Activated effector memory CD4-positive, alpha-beta T cell treated with Interleukin-2 at 50 U/mL for 16 hours (primary cell): ENCODE measurements around the gene MAPKBP1.

Experiments
- DNase-seq: peaks from one replicate; pipeline ENCODE4 v3.0.0-alpha.2; 2020

MAPKBP1 gene

DNA sequence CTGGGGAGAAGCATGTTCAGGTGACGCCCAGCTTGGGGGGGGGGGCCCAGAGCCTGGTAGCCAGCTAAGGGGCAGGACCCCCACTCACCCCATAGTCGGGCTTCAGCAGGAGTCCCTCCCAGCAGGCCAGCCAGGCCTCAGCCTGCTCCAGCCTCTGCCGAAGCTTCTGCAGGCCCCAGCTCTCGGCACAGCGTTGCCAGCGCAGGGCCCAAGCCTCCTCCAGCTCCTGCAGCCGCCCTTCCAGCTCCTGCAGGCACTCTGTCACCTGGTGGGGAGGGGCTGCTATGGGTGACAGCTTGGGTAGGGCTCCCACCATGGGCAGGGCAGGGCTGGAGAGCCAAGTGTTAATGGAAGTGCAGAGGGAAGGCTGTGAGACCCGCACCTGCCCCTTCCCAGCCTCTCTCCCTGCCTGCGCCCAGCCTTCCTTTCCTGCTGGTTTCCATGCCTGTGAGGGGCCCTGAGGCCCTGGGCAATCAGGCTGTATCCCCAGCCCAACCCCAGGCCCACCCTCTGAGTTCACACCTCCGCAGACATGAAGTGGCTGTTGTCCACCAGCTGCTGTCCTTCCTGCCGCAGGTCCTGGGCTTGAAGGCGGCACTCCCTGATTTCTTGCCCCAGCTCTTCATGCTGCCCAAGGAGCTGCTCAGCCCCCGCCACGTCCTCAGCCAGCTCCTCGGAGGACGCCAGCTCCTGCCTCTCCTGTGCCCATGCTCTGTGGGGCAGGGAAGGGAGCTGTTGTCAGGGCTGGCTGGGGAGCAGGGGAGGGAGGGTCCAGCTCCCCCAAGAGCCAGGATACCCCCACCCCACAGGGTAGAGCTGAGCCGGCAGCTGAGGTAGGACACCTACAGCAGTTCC lies 78.7 kb downstream of the MAPKBP1 start:
- DNase-seq, result no peak

DNA sequence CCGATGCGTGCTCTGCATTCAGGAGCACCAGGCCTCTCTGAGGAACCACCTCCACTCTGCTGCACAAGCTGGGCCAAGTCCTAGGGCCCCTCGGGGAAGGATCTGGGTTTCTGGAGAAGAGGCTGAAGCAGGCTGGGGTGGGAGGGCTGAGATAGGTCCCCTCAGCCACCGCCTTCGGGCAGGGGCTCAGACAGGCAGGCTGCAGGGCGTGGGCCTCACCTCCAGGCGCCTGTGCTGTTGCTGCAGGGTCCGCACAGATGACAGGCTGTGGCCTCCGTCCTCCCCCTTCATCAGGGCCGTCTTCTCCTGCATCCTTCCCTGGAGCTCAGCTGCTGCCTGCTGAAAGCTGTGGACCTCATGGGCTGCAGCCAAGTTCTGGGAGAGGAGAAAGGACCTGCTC lies 79.5 kb downstream of the MAPKBP1 start:
- no peak for DNase-seq

DNA sequence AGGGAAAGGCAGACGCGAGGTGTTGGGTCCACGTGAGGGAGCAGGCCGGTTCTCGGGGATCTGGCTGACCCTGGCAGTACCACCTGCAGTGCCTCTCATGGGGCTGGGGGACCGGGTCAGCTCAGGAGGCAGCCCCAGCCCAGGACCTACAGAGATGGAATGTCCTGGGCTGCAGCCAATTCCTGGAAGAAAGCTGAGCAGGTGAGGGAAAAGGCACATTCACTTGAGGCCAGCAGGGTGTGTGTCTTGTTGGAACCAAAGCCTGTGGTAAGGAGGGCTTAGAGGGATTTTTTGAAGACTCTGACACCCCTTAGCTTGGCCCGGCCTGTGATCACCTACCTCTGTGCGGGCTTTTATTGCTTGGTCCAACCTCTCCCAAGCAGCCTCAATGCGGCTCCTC lies 80.2 kb downstream of the MAPKBP1 start:
- DNase-seq, result no peak

DNA sequence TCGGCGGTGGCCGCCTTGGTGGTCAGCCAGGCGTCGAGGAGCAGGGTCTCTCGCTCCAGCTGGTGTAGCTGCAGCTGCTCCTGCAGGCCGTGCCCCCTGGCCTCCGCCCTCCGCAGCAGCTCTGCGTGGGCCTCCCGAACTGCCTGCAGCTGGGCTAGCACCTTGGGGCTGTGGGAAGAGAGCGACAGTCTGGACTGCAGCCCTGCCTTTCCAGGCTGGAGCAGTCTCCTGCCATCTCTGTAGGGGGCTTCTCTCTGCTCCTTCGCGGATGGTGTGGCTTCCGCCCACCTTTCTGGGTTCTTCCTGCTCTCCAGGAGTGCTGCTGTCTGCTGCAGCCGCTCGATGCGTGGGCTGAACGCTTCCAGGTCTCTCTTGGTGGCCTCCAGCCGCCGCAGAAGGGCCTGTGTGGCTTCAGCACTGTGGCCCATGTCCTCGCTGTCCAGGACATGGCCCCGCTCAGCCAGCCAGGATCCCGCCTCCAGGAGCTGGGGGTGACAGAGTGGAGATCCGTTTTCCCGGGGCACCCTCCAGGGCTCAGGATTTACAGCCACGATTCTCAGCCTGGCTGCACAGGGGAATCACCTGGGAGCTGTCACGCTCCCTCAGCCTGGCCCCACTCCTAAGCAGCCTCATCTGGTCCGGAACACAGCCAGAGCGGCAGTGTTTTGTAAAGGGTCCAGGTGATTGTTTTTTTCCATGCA lies 81.1 kb downstream of the MAPKBP1 start:
- DNase-seq, result no peak

DNA sequence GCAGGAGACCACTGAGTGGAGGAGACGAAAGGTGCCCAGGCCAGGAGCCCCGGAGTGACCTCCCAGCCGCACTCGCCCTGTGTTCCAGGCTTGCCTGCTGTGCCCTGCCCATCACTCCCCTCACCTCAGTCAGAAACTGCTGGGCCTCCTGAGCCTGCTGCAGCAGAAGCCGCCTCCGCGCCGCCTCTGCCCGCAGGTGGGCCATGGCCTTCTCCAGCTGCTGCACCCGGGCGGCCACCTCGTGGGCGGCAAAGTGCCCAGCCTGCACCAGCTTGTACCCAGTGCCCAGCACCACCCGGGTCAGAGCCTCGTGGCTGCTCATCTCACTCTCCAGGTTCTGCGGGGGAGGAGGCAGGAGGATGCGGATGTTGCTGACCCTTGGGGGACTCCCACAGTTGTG lies 82.0 kb downstream of the MAPKBP1 start:
- no peak for DNase-seq

DNA sequence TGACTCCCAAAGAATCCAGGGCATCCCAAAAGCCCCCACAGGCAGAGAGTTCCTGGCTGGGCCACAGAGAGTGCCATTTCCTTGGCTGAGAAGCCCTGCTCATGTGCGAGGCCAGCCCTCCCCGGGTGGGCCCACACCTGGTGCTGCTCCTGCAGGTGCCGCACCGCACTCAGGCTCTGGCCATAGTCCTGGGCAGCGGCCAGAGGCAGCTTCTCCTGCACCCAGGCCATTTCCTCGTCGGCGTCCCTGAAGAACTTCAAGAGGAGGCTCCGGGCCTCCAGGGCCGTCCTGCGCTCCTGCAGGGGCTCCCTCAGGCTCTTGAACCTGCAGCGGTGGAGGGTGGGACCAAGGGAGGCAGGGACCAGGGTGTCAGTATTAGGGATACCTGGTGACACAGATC lies 82.4 kb downstream of the MAPKBP1 start:
- DNase-seq, result no peak

DNA sequence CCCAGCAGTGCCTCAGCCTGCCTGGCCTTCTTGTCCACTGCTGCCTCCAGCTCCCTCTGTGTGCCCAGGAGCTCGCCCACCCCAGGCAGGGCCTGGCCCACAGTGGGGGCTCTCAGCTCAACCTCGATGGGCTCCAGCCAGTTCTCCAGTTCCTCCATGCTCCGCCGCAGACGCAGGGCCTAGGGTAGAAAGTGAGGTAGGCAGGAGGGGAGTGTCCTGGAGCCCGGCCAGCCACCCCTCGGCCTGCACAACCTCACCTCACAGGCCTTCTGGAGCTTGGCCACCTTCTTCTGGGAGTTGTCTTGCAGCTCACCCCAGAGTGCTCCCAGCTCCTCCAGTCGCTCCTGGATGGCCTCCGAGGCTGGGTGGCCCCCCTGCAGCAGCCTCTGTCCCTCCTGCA lies 83.0 kb downstream of the MAPKBP1 start:
- DNase-seq, result no peak

DNA sequence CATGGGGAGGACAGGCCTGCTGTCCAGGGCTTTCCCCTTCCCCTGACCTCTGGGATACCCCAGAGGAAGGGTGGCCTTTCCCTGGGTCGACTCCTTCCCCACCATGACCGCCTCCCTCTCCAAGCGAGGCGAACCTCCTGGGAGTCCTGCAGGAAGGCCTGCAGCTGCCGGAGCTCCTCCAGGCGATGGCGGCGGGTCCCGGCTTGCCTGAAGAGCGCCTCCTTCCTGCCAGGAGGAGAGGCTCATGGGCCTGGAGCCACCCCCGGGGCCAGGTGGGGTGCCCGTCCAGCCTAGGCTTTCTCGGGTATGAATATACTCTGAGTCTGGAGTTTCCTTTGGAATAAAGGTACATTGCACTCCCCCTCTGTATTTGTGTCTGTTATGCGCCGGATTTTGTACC lies 84.5 kb downstream of the MAPKBP1 start:
- no peak for DNase-seq

DNA sequence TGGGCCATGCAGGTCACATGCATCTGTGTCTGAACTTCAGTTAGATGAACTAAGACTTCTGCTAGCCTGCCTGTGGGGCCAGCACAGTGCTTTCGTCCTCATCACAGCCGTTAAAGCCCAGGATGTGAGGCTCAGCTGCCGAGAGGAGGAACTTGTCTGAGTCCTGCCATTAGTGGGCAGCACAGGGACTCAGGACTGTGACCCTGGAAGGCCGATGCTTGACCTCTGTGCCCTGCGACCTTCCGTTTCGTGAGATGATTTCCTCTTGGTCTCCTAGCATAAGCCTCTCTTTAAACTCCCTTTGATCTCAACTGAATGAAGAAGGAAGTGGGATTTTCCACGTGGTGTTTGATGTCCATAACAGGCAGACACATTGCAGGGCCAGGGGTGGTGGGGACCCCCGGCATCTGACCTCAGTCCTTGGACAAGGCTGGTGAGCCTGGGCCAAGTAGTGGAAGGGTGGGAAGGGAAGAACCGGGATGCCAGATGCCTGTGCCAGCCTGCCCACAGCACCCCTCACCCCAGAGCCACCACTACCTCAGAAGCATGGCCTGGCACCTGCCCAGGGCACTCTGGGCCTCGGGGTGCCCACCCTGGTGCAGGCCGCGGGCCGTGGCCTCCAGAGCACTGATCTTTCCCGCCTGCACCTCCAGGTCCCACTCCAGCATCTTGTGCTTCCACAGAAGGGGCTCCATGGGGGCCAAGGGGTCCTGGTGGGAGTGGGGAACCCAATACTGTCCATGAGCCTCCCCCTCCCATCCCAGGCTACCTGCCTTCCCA lies 86.0 kb downstream of the MAPKBP1 start:
- DNase-seq, result no peak

DNA sequence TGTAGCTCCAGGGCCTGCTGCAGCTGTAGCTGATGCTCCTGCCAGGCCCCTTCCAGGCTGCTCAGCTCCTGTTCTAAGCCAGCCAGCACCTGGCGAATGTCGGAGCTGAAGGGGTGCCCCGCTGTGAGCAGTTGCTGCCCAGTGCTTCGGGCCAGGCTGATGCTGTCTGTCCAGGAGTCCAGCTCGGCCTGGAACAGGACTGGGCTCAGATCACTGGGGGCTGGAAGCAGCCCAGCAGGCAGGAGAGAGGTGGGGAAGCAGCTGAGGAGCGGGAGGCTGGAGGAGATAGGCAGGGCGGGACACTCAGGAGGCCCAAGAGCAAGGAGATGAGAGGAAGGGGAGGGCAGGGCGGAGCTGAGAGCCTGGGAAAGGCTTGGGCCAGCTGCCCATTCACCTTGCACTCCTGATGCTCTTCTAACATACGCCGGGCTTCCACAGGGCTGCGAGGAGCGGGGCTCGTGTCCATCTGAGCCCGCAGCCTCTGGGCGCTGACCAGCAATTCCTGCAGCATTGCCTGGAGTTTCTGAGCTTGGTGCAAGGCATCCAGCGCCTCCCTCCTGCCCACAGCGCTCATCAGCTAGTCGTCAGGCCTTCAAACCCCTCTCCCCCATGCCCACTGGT lies 87.6 kb downstream of the MAPKBP1 start:
- no peak for DNase-seq

DNA sequence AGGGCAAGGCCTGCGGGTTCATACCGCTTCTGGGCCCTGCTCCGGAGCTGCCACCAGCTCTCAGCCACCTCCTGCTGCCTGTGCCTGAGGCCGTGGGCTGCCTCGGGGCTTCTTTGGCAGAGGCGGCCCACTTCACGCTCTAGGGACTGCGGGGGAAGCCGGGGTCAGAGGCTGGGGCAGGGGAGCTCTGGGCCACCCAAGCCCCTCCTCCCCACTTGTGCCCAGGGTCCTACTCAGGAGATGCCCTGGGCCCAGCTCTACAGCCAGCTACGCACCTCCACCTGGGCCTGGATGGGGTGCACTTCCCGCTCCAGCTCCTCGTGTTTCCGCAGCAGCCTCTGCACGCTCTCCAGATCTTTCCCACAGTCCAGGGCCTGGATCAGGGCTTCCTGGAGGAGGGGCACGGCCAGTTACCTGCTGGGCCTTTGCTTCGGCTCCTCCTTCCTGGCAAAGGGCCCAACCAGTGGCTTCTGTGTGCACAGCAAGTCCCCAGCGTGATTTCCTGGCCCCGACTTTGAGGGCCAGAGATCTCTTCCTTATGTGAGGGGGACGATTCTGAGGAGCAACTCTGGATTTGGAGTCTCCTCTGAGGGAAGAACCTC lies 88.3 kb downstream of the MAPKBP1 start:
- no peak for DNase-seq

DNA sequence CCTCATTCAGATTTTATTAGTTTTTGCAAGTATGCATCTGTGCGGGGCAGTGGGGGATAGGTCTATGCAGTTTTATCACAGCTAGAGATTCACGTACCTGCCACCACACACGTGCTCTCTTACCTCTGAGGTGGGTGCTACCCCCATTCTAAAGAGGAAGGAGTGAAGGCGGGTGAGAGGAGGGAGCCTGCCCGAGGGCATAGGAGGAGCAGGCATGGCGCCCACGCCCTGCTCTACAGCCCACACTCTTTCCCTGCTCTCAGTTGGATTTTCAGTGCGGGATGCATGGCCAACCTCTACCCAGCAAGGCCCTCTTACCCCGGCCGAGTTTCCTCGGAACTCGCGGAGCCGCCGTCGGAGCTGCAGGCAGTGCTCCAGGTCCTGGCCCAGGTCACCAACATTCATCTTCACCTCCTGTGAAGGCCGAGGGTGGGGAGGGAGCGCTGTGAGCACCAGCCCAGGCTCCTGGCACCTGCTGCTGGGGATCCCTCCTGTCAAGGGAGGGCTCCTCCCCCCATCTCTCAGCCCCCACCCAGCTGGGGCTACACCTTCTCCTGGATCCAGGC lies 91.3 kb downstream of the MAPKBP1 start:
- no peak for DNase-seq

DNA sequence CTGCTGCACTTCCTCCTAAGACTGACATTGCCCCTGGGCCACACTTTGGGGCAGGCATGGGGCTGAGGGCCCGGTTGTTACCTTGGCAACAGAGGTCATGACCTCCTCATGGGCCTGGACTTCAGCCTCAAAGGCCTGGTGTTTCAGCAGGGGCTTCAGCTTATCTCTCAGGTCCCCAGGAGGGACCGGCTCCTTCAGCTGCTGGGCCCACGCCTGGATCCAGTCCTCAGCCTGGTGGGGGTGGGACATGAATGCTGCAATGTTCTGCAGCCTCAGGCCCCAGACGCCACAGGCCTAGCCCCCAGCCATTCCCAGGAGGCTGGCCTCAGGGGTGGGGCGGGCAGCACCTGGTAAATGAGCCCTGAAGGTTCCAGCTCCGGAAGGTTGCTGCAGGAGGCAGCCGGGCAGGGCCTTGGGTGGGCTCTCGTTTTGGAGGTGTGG lies 92.0 kb downstream of the MAPKBP1 start:
- no peak for DNase-seq

DNA sequence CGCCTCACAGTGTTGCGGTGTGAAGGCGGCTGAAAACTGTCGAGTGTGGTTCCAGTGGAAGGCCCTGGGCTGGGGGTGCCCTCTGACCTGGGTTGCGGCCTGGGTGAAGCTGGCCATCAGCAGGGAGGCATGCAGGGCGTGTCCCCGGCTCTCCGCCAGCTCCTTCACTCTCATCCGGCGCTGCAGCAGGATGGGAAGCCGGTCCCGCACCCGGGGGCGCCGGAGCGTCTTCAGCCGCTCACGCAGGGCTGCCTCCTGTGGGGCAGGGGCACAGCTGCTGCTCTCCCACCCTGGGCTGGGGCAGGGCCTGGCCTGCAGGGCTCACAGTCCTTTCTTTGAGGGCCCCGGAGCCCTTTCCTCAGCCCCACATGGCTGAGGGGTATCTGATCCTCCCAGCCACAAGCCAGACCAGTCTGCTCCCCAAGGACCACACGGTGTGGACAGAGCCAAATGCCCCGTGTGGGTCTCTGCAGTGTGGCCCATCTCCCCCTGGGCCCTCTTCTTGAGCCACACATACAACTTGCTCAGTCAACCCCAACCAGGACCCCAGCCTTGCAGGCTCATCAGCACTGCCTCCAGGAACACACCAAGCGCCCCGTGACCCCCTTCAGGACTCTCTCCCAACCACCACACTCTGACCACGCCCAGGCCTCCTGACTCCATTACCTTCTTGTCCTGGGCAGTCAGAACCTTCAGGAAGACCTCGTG lies 92.7 kb downstream of the MAPKBP1 start:
- DNase-seq, result no peak

DNA sequence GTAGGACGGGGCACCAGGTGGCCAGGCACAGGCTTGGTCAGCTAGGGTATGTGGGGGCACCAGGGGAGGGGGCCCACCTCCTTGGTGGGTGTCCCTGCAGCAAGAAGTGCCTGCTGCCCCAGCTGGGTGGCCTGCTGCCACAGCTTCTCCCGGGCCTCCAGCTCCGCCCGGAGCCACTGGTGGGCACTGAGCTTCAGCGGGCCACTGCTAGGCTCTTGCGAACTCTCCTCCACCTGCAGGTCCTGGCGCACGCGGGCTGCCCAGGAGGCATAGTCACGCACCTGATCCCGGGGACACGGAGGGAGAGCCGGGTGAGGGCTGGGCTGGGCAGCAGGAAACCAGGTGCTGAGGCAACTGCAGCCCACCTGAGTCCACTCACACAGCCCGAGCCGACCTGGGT lies 94.0 kb downstream of the MAPKBP1 start:
- DNase-seq, result no peak

DNA sequence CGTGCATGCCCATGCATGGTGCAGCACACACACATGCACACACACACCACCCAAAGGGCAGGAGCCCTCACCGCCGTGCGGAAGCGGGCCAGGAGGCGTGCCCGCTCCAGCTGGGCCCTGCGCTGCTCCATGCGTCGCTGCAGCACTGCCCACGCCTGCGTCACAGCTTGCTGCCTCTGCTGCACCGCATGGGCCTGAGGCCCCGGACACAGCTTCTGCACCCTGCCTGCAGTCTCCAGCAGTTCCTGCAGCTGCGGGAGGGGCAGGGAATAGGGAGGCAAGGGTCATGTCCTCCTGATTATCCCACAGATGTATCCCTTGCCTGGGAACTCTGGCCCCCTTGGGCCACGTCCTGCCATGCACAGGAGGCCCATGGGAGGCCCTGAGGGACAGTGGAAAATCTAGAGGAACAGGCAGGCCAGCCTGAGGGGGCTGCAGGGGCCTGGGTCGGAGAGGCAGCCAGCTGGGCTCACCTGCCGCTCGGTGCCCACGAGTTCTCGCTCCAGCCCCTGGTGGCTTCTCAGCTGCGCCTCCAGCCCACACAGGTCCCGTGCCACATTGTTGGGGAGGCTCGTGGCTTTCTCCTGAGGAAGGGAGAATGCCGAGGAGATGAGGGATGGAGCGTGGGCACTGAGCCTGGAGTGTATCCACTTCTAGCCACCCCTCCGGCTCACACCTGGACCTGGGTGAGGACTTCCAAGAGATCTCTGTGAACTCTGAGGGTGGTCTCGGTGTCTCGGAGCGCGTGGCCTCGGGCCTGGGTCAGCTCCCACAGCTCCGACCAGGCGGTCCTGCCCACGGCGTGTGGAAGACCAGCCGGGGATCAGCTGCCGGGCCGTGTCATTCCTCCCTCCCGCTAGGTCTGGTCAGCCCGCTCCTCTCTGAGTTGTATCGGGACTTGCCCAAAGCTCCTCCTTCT lies 95.7 kb downstream of the MAPKBP1 start:
- DNase-seq, result no peak

DNA sequence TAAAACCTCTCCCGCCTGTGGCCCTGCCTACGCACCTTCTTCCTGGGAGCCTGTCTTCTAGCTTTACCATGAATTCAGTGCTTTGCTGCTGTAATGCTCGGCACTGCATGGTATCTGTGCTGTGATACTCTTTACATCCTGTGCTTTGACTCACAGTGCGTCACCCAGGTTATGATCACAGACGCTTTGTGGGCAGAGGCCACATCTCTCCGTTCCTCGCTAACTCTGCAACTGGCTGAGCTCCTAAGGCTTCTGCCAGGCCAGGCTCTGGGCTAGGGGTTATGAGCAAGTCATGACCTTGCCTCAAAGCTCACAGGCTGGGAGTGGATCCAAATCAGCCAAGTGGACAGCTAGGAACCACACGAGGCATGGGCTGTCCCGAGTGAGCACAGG lies 96.4 kb downstream of the MAPKBP1 start:
- DNase-seq, result peak; percentile 25

DNA sequence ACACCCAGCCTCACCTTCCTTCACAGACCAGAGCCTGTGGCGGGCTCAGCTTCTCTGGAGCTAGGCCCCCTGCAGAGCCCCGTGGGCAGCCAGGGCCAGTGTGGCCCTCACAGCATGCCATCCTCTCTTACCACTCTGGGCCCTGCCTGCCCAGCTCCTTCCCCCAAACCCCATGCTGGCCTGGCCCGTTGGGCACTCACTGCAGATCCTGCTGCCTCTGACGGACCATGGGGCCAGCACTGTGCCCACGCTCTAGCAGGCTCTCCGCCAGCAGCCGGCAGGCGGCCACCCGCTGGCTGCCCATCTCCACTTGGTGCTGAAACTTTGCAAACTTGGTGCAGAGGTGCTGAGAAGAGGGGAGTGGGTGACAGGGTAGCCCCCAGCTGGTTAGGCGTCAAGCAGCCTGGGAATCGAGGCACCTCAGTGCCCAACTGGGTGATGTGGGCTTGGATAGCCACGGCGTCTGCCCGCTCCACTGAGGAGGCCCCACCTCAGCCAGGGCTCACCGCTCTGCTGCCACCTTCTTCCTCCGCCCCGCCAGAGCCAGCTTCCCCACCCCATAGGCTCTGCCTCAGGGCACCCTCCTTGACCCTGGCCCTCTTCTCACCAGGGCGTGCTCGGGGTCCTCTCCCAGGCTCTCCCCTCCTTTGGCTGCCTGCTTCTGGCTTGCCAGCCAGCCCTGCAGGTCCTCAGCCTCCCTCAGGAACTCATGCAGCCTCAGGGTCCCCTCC lies 97.1 kb downstream of the MAPKBP1 start:
- no peak for DNase-seq

DNA sequence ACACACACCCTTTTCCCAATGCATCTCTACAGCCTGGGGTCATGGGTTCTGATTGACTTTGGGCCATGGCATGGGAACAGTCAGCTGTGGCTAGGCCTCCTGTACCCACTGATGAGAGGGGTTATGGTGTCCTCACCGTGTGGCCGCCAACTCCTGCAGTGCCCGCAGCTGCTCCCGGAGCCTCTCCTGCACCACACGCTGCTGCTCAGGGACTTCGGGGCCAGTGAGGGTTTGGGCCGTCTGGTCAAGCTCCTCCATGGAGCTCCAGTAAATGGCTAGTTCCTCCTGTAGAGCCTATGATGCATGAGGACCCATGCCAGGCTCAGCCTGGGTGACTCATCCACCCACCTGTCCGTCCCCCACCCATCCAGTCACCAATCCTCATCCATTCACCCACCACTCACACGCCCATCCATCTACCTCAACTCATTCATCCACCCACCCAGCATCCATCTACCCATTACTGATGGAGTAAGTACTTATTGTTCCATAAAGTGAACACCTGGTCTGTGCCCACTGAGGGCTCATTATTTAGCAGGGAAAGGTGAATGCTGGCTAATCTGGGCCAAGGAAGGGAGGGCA lies 98.0 kb downstream of the MAPKBP1 start:
- DNase-seq, result no peak

DNA sequence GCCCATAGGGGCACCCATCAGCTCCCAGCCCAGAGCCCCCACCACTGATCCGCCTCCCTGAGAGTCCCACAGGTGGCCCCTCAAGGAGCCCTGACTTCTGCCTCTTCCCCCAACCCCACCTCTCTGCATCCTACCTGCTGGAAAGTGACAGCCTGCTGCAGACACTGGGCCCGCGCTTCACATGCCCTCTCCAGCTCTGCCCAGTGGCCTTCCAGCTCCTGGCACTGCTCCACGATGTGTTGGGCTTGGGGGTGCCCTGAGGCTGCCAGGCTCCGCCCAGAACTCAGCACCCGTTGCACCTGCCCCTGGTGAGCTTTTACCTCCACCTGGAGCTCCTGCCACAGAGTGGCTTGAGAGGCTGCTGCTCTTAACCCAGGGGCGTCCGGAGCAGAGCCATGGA lies 99.4 kb downstream of the MAPKBP1 start:
- DNase-seq, result no peak
